B cell (primary cell): ENCODE results near the gene ALG8. TPM values are rescaled to one million over a fixed set of nuclear protein-coding genes. Genes with fewer than 3 reads are reported as not detected.

ENCODE experiments used
- ATAC-seq: fragments of 200-7000 bp; cut with Tn5 transposase; one replicate; pipeline ENCODE4 v1.10.0; 2021; ENCODE audit warnings: low read depth, mild to moderate bottlenecking, moderate number of reproducible peaks, moderate library complexity
- CTCF ChIA-PET: fragments of 350-600 bp; sonication (Branson Sonifier 250); formaldehyde crosslinking; loops from one replicate; lab custom pipeline; 2021; ENCODE audit warnings: antibody characterized with exemption, inconsistent platforms; lab: Charles Lee
- POLR2A ChIA-PET: fragments of 350-600 bp; sonication (Branson Sonifier 250); formaldehyde crosslinking; loops from one replicate; lab custom pipeline; 2021; ENCODE audit warnings: antibody characterized with exemption; lab: Charles Lee
- DNase-seq: peaks from one replicate; pipeline ENCODE4 v3.0.0; 2013
- H2AFZ ChIP-seq: 2 replicates; pipeline ENCODE4 v1.6.1; 2012; ENCODE audit warnings: mild to moderate bottlenecking, low read depth, low read length; ENCODE audit not compliant: insufficient read depth, poor library complexity, severe bottlenecking
- H3K27ac ChIP-seq, 2 donors: 1 replicate in 1 of 2; 2 replicates in 1 of 2; pipeline ENCODE4 v1.5.1; 2012 to 2013; ENCODE audit warnings: low read length in 2 of 2, mild to moderate bottlenecking in 2 of 2, moderate library complexity in 1 of 2
- H3K27me3 ChIP-seq, 4 experiments: fragments of 200-600 bp in 1 of 4; sonication (generic) in 1 of 4; replicated peaks in 1 of 4; 1 replicate in 2 of 4; 2 replicates in 2 of 4; pipeline versions ENCODE4 v1.6.1 to v1.7.0; 2013 to 2016; ENCODE audit warnings: low read length in 3 of 4, mild to moderate bottlenecking in 2 of 4, mixed read lengths in 1 of 4, moderate library complexity in 1 of 4; ENCODE audit not compliant: insufficient read depth in 4 of 4, control insufficient read depth in 3 of 4; ENCODE audit errors: control extremely low read depth in 1 of 4
- H3K36me3 ChIP-seq, 2 experiments: replicated peaks in 1 of 2; 1 replicate in 1 of 2; 2 replicates in 1 of 2; pipeline versions ENCODE4 v1.6.1 to v1.7.1; 2013; ENCODE audit warnings: low read length in 1 of 2; ENCODE audit not compliant: insufficient read depth in 2 of 2, control insufficient read depth in 1 of 2; ENCODE audit errors: control extremely low read depth in 1 of 2, extremely low read depth in 1 of 2
- H3K4me1 ChIP-seq, 2 donors: fragments of 200-600 bp in 1 of 2; sonication (generic) in 1 of 2; 1 replicate in 1 of 2; 2 replicates in 1 of 2; pipeline versions ENCODE4 v1.5.1 to v1.6.1; 2013 to 2017; ENCODE audit warnings: low read length in 2 of 2; ENCODE audit not compliant: control insufficient read depth in 2 of 2, insufficient read depth in 2 of 2
- H3K4me2 ChIP-seq: replicated peaks from 2 replicates; pipeline ENCODE3; 2012; ENCODE audit warnings: mild to moderate bottlenecking, low read depth, low read length; ENCODE audit not compliant: poor library complexity, severe bottlenecking
- H3K4me3 ChIP-seq, 5 experiments: fragments of 200-600 bp in 1 of 5; sonication (generic) in 1 of 5; 1 replicate in 3 of 5; 2 replicates in 2 of 5; pipeline versions ENCODE4 v1.5.1 to v1.7.0; 2011 to 2016; ENCODE audit warnings: low read length in 4 of 5, mild to moderate bottlenecking in 4 of 5, low read depth in 2 of 5, control low read depth in 1 of 5, moderate library complexity in 1 of 5; ENCODE audit not compliant: insufficient read depth in 1 of 5; ENCODE audit errors: control extremely low read depth in 1 of 5, extremely low read depth in 1 of 5
- H3K79me2 ChIP-seq: fragments of 200-600 bp; sonication (generic); one replicate; pipeline ENCODE4 v1.6.0; 2016; ENCODE audit warnings: low read length; ENCODE audit not compliant: control insufficient read depth, insufficient read depth
- H3K9ac ChIP-seq: fragments of 200-600 bp; sonication (generic); 2 replicates; pipeline ENCODE4 v1.6.1; 2017; ENCODE audit warnings: mild to moderate bottlenecking, low read length, moderate library complexity
- H3K9me3 ChIP-seq, 3 donors: one replicate each; pipeline versions ENCODE4 v1.6.1 to v1.7.1; 2013; ENCODE audit warnings: low read length in 2 of 3; ENCODE audit not compliant: control insufficient read depth in 2 of 3, insufficient read depth in 1 of 3; ENCODE audit errors: control extremely low read depth in 1 of 3
- H4K20me1 ChIP-seq: 2 replicates; pipeline ENCODE4 v1.6.0; 2012; ENCODE audit warnings: mild to moderate bottlenecking, low read length; ENCODE audit not compliant: insufficient read depth, control insufficient read depth, poor library complexity, severe bottlenecking
- H3K27ac Mint-ChIP-seq: one replicate; pipeline ENCODE4 v1.8.0; 2021; ENCODE audit warnings: mixed read lengths
- H3K27me3 Mint-ChIP-seq: one replicate; pipeline ENCODE4 v1.8.0; 2021; ENCODE audit warnings: mixed read lengths
- H3K4me1 Mint-ChIP-seq: one replicate; pipeline ENCODE4 v1.8.0; 2021; ENCODE audit warnings: mixed read lengths
- H3K4me3 Mint-ChIP-seq: one replicate; pipeline ENCODE4 v1.8.0; 2021; ENCODE audit warnings: mixed read lengths
- H3K9me3 Mint-ChIP-seq: one replicate; pipeline ENCODE4 v1.8.0; 2022; ENCODE audit warnings: mixed read lengths; ENCODE audit not compliant: insufficient read depth
- CTCF ChIP-seq: fragments of 200-600 bp; IDR thresholded peaks from one replicate; pipeline ENCODE4 v1.8.0; 2022; ENCODE audit warnings: antibody characterized with exemption, mild to moderate bottlenecking
- EZH2 ChIP-seq: IDR thresholded peaks from 2 replicates; pipeline ENCODE4 v1.6.1; 2012; ENCODE audit warnings: borderline replicate concordance, low read depth, mild to moderate bottlenecking, moderate library complexity, low read length; ENCODE audit not compliant: insufficient read depth, poor library complexity, severe bottlenecking
- WGBS: methylation state at CpG from one replicate; pipeline ENCODE4 v1.1.5; 2013; ENCODE audit warnings: missing lambda C conversion rate; ENCODE audit not compliant: insufficient coverage; 5-methylcytosine and 5-hydroxymethylcytosine counted together
- intact Hi-C: fragments of 100-400 bp; cut with micrococcal nuclease; formaldehyde crosslinking; loops from one replicate; pipeline ENCODE4 v1.10.0; 2022
- polyA plus RNA-seq: library from polyadenylated mRNA; depleted of rRNA; stranded (reverse); fragments of >200 nt; gene quantifications from 2 replicates; pipeline ENCODE4 v1.2.3, GENCODE V29; 2012
- total RNA-seq, 2 donors: library from RNA; stranded (reverse); fragments of 120-200 nt in 1 of 2; gene quantifications; 1 replicate in 1 of 2; 2 replicates in 1 of 2; pipeline versions ENCODE4 v1.2.3 to v1.2.4, GENCODE V29; 2013 to 2022

The ALG8 gene
- total and polyA plus RNA-seq, 2 donors (not counting 1 experiment from before 2014, with no cell fraction given), result 16.7 to 28.5 TPM

GRCh38 chr11:78061088-78061920 lies 78.1 kb downstream of the ALG8 start:
- Histone ChIP-seq H3K79me2 (no peaks in the 10 kb centered on the region), H3K9ac (no peak overlapping the region), H3K4me1 (no peaks in the 10 kb centered on the region), H3K27ac (no peak overlapping the region), H2AFZ (no peak overlapping the region), H3K36me3 (no peaks in the 10 kb centered on the region), H3K9me3 (no peaks in the 10 kb centered on the region), H4K20me1 (no peaks in the 10 kb centered on the region), H3K4me3 (no peak overlapping the region), H3K4me2 (no peak overlapping the region), H3K27me3 (no peaks in the 10 kb centered on the region)
- no peaks in the 10 kb centered on the region for H3K27me3 Mint-ChIP-seq
- H3K27ac Mint-ChIP-seq, result no peak overlapping the region
- WGBS, result 100% methylated on average over 1 of the region's 4 CpGs
- H3K4me3 Mint-ChIP-seq, result no peak overlapping the region
- TF ChIP-seq CTCF, result no peak
- no peak for TF ChIP-seq EZH2
- ChIA-PET CTCF (interaction anchor here (2.0 kb wide), 1 partner anchor 16 kb away, joined by 6 read pairs; no protein-coding TSS in a partner anchor), POLR2A (no interaction called here)
- DNase-seq (no peak), ATAC-seq (no peak)
- no peaks in the 10 kb centered on the region for H3K9me3 Mint-ChIP-seq
- intact Hi-C loops, result no loop called here
- no peaks in the 10 kb centered on the region for H3K4me1 Mint-ChIP-seq

- no peak overlapping the region for H3K27ac Mint-ChIP-seq
- POLR2A ChIA-PET, result no interaction called here
- H3K4me3 ChIP-seq, result no peak overlapping the region
Observed at GRCh38 chr11:78060533-78060932, 78.9 kb downstream of the ALG8 start.

More at GRCh38 chr11:78060533-78060932, 78.9 kb downstream of the ALG8 start:
- H3K4me3 Mint-ChIP-seq, result no peak overlapping the region
- H4K20me1 ChIP-seq, result no peaks in the 10 kb centered on the region
- no peaks in the 10 kb centered on the region for H3K4me1 ChIP-seq
- 97% methylated on average over 5 of the region's 8 CpGs for WGBS
- no peak overlapping the region for H2AFZ ChIP-seq
- H3K4me2 ChIP-seq, result no peak overlapping the region
- no peaks in the 10 kb centered on the region for H3K4me1 Mint-ChIP-seq
- H3K27me3 ChIP-seq, result no peaks in the 10 kb centered on the region
- DNase-seq (no peak), ATAC-seq (no peak)
- intact Hi-C loops, result no loop called here
- no peak overlapping the region for H3K9ac ChIP-seq
- TF ChIP-seq EZH2, result no peak
- no peak for TF ChIP-seq CTCF
- no peaks in the 10 kb centered on the region for H3K79me2 ChIP-seq
- no peaks in the 10 kb centered on the region for H3K9me3 Mint-ChIP-seq
- CTCF ChIA-PET, result no interaction called here
- no peaks in the 10 kb centered on the region for H3K36me3 ChIP-seq
- no peaks in the 10 kb centered on the region for H3K27me3 Mint-ChIP-seq
- no peaks in the 10 kb centered on the region for H3K9me3 ChIP-seq
- H3K27ac ChIP-seq, result no peak overlapping the region
